CD4-positive, alpha-beta T cell treated with Interferon gamma for 1 hour (primary cell): ENCODE results near the gene ZBTB21.
"Not testable (repeated sequence)": the region's sequence is repeated elsewhere in the genome, so short reads cannot be mapped to it uniquely, and the experiment has no call there.

Source experiments
- DNase-seq: peaks from one replicate; pipeline ENCODE4 v3.0.0-alpha.2; 2020

ZBTB21 gene

GRCh38 chr21:41965045-41965444 lies 45.1 kb downstream of the ZBTB21 start:
- no peak for DNase-seq

- no peak for DNase-seq
Measured at GRCh38 chr21:41964171-41964570, 46.0 kb downstream of the ZBTB21 start.

GRCh38 chr21:41962425-41962966 lies 47.7 kb downstream of the ZBTB21 start:
- DNase-seq = no peak

GRCh38 chr21:41961753-41962152 lies 48.4 kb downstream of the ZBTB21 start:
- DNase-seq = no peak

- DNase-seq = no peak
Measured at GRCh38 chr21:41961282-41961701, 48.9 kb downstream of the ZBTB21 start.

- DNase-seq = no peak
Measured at GRCh38 chr21:41960386-41960785, 49.8 kb downstream of the ZBTB21 start.

GRCh38 chr21:41959697-41960096 lies 50.5 kb downstream of the ZBTB21 start:
- not testable (repeated sequence) for DNase-seq

GRCh38 chr21:41958886-41959563 lies 51.1 kb downstream of the ZBTB21 start:
- DNase-seq = no peak

- no peak for DNase-seq
Measured at GRCh38 chr21:41957991-41958766, 52.0 kb downstream of the ZBTB21 start.

GRCh38 chr21:41956926-41957729 lies 53.0 kb downstream of the ZBTB21 start:
- no peak for DNase-seq

GRCh38 chr21:41955516-41955915 lies 54.6 kb downstream of the ZBTB21 start:
- no peak for DNase-seq

- no peak for DNase-seq
Measured at GRCh38 chr21:41954654-41955499, 55.3 kb downstream of the ZBTB21 start.

- no peak for DNase-seq
Measured at GRCh38 chr21:41953831-41954653, 56.1 kb downstream of the ZBTB21 start, which contains the start of gene C2CD2. Gene C2CD2 (minus strand): TSS chr21:41954018. CDS start chr21:41953648, 370 bp downstream.

GRCh38 chr21:41953249-41953830 lies 56.8 kb downstream of the ZBTB21 start:
- no peak for DNase-seq

GRCh38 chr21:41952568-41953248 lies 57.5 kb downstream of the ZBTB21 start:
- no peak for DNase-seq

- DNase-seq = no peak
Measured at GRCh38 chr21:41951876-41952567, 58.1 kb downstream of the ZBTB21 start.

- DNase-seq = no peak
Measured at GRCh38 chr21:41950941-41951351, 59.2 kb downstream of the ZBTB21 start.

- not testable (repeated sequence) for DNase-seq
Measured at GRCh38 chr21:41949631-41950030, 60.5 kb downstream of the ZBTB21 start.

GRCh38 chr21:41948901-41949300 lies 61.3 kb downstream of the ZBTB21 start:
- DNase-seq = no peak
